ENCODE data around the gene RBP4.
"Not testable (repeated sequence)": the region's sequence is repeated elsewhere in the genome, so short reads cannot be mapped to it uniquely, and the experiment has no call there.

RBP4 gene

DNA sequence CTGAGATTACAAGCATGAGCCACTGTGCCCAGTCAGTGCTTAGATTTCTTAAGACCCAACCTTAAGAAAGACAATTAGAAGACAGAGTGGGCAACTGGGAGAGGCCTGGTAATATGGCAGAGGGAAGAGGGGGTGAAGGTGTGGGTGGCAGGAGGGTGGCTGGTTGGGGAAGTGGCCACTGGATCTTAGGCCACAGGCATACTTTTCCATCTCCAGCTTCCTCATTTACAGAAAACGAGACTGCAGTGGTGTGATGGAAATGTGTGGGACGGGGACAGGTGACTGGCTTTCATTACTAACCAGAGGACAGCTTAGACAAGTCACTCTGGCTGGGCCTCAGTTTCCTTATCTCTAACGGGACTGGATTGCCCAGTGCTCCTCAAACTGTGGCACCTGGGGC, 35.6 kb downstream of the RBP4 start:
- DNase-seq: no peak

DNA sequence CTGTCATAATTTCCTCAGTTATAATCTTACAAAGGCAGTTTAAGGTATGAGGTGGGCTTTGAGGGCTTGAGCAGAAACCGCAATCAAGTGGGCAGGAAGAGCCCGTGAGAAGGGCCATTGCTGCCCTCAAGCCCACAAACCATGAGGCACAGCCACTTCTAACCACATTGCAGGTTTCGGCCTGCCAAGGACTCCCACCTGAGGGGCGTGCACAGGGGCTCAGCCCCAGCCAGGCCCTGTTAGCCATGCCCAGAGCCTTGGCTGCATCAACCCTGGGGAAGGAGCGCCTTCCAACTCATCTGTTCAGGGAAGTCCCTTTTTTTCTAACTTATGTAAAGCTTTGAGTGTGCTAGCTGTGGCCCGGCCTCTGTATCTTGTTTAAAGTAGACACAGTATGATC, 40.5 kb downstream of the RBP4 start:
- DNase-seq: no peak

DNA sequence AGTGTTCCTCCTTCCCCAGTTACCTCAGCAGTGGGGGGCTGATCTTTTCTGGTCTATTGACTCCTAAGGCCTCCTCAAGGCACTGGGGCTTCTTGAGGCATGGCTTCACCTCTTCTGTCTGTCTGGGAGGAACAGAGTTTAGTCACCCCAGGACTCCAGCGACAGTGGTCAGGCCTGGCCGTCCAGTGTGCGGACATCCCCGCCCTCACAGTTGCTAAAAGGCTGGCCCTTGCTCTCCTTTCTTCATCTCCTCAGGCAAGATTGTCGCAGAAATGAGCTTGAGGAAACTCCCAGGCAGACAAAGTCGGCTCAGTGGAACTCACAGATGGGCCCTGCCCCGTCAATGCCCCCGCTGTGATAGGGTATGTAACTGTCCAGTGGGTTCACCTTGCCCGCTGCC, 41.5 kb downstream of the RBP4 start:
- DNase-seq: no peak

DNA sequence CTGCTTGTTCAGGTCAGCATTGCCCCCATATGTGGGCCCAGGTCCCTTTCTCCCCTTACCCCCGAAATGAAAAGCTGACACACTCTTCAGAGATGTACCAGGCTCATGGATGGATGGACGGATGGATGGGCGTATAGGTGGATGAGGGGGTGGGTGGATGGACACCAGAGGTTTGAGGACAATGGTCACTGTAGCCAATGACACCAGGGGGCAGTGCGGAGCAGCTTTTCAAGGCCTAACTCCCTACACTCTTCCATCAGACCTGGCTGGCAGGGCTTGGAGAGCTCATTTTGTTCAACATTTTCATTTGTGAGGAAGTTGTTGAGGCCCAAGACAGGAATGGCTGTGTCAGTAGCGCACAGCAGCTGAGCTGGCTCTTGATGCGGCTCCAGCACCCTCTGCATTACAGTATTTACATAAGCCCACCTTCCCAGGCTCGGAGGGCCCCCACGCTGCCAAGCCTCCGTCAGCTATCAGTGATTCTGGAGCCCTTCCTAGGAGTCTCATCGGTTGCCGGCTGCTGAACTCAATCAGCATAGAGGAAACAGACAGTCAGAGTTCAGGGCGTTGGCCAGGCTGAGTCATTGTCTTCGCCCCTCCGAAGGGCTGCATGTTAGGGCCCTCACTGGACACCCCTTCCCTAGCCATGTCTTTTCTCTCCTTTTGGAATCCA, 46.1 kb downstream of the RBP4 start:
- DNase-seq: peak; percentile 17 to 62

DNA sequence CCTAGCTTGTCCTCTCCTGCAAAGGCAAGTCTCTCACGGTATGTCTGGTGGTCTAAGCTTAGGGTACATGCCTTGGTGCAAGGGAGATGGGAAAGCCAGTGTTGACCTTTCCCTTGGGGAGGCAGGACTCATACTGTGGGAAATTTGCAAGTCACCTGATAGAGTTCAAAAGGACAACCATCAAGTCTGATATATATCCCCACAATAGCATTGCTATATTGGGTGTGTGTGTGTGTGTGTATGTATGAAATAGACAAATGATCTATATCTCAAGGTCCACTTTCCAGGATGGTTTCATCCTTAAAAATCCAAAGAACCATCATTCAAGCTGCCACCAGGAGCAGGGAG, 46.7 kb downstream of the RBP4 start:
- no peak for DNase-seq

DNA sequence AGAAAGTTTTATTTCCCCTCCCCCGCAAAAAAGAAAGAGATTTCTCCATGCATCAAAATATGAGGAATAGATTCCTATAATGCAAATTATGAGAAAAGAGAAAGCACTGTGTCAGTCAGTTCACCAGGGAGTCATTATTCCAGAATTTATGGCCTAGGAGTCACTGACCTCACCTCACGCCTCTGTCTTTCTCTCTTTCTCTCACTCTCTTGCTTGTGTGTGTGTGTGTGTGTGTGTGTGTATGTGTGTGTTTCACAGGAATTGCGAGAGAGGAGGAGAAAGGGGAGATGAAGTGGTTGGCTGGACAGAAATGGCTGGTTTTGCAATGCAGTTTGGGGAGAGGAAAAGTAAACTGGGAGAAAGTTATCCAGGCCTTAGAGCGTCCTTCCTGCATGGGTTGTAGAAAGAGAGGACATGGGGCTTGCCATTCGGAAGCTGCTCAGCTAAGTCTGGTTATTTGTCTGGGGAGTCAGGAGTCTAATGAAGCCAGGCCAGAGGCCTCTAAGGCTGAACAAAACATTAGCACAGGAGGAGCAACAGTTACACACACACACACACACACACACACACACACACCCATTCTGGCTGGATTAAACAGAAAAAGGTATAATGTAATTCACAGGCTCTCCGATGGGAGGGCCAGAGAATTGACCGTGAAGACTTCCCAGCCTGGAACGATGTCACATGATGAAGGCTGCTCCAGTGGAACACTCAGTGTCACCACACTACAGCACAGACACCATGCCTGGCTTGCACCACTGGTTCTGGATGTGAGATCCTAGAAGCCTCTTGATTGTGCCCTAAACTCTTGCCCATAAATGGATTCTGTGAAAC, 47.3 kb downstream of the RBP4 start:
- no peak for DNase-seq

DNA sequence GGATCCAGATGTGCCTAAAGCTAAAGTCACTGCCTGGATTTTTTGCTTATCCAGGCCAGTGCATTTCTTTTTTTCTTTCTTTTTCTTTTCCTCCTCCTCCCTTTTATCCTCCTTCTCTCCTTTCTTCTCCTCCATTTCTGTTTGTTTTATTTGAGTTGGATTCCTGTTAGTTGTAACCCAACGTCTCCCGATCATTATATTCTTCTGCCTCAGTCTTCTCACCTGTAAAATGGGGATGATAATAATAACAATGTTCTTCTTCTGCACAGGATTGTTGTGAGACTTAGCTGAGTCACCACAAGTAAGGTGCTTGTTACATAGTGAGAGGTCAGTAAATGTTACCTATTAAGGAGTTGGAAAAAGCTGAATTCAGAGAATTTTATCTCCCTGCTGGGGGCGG, 48.3 kb downstream of the RBP4 start:
- DNase-seq: no peak

DNA sequence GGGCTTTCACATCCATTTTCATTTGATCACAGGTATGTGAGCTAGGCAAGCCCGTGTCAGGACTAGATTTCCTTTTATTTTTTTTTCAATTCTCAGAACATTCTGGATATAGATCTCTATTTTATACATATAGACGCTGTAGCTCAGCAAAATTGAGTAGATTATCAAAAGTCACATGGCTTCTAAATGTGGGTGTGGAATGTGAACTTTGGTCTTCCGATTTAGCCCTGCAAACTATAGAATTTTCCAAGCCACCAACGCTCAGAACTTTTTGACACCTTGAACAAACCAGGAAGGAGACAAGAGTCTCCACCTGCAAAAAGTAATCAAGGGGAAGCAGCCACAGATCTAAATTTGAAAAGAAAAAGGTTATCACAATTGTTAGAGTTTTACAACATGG, 50.4 kb downstream of the RBP4 start:
- DNase-seq: no peak

DNA sequence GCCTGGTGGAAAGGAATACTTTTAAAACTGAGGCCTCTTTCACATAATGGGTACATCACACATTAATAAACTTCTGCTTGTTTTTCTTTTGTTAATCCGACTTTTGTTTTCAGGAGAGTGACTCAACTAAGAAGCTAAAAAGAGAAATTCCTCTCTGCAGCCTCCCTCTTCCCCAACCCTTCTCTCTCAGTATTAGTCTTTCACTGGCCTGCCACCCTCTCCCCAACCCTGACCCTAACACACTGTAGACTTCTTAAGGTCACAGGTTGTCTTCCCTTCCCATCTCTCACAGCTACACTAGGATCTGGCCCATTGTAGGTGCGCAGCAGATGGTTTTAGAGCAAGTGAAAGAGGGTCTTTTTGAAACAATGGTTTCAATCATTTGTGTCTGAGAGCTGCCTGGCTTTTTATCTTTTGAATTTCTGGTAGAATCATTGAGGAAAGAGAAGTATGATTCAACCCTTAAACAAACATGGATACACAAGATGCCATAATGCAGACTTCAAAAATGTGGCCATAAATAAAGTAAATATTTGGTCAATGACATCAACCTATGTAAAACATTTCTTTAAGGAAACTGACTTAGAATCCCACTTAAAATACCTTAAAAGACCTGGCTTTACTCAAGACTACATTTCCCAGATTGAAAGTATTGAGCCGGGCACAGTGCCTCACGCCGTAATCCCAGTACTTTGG, 52.5 kb downstream of the RBP4 start:
- no peak for DNase-seq

DNA sequence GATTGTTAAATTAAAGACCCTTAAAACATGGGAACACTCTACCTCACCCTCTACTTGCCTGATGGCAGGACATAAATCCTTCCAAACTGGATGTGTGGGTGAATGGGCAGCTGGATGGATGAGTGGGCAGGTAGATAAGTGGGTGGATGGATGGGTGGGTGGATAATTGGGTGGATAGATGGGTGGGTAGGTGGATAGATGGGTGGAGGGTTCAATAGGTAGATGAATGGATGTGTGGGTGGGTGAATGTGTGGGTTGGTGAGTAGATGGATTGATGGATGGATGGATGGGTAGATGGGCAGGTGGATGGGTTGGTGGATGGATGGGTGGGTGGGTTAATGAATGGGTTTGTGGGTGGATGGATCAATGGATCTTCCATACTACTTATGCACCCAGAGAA, 53.5 kb downstream of the RBP4 start:
- no peak for DNase-seq

DNA sequence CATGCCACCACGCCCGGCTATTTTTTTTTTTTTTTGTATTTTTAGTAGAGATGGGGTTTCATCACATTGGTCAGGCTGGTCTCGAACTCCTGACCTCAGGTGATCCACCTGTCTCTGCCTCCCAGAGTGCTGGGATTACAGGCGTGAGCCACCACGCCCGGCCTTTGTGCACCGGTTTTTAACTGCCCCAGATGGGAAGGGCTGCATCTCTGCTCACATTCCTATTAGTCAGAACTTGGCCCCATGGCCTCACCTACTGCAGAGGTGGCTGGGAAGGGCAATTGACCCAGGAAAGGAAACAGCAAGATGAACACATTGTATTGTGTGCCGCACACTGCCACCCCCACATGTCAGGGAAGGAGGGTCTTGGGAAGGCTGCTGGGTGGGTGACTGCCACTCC, 54.0 kb downstream of the RBP4 start:
- not testable (repeated sequence) for DNase-seq

DNA sequence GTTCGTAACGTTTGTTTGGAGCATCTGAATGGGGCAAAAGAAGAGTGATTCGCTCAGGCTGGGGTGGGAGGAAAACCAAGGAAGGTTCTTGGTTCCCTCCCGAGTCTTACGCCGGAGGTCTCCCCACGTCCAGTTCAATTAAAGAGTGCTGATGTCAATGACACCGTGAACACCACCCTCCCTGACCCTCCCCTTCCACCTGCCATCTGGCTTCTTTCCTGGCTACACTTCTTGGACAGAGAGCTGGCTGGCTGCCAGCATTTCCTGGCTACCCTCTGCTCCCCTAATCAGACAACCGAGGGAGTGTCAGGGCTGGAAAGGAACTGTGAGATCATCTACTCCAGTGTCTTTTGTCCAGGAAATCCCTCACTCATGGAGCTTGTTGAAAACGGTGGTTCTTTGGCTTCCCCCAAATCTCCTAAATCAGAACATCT, 58.7 kb downstream of the RBP4 start:
- DNase-seq: no peak
